ACC112 (cell line): Measurements from ENCODE around the gene TMEM237.
A peak's percentile ranks its signal among the peaks of the same experiment; 100 is the strongest.
"Not testable (repeated sequence)": the region's sequence is repeated elsewhere in the genome, so short reads cannot be mapped to it uniquely, and the experiment has no call there.

ENCODE experiments used
- H2AFZ ChIP-seq: fragments of 200-600 bp; sonication (generic); one replicate; pipeline ENCODE4 v1.6.0; 2017; ENCODE audit warnings: antibody characterized with exemption, low read length; ENCODE audit not compliant: unreplicated experiment
- H3K27ac ChIP-seq: fragments of 200-600 bp; sonication (generic); 2 replicates; pipeline ENCODE4 v1.5.1; 2014; ENCODE audit warnings: low read depth, mild to moderate bottlenecking, antibody characterized with exemption, low read length, moderate library complexity
- H3K27me3 ChIP-seq: fragments of 200-600 bp; sonication (generic); 2 replicates; pipeline ENCODE4 v1.6.1; 2014; ENCODE audit warnings: mild to moderate bottlenecking, antibody characterized with exemption, low read length, moderate library complexity, mixed read lengths; ENCODE audit not compliant: insufficient read depth
- H3K36me3 ChIP-seq: fragments of 200-600 bp; sonication (generic); 2 replicates; pipeline ENCODE4 v1.6.1; 2016; ENCODE audit warnings: mild to moderate bottlenecking, antibody characterized with exemption, low read length, moderate library complexity, mixed read lengths; ENCODE audit not compliant: insufficient read depth
- H3K4me1 ChIP-seq: fragments of 200-600 bp; sonication (generic); one replicate; pipeline ENCODE4 v1.6.1; 2016; ENCODE audit warnings: low read length, mixed read lengths; ENCODE audit not compliant: insufficient read depth, unreplicated experiment, control insufficient read depth
- H3K4me3 ChIP-seq: fragments of 200-600 bp; sonication (generic); 2 replicates; pipeline ENCODE4 v1.5.1; 2014; ENCODE audit warnings: mild to moderate bottlenecking, low read depth, low read length
- H3K79me2 ChIP-seq: fragments of 200-600 bp; sonication (generic); one replicate; pipeline ENCODE4 v1.6.0; 2016; ENCODE audit warnings: low read length; ENCODE audit not compliant: control insufficient read depth, unreplicated experiment, insufficient read depth

The TMEM237 gene, protein sequence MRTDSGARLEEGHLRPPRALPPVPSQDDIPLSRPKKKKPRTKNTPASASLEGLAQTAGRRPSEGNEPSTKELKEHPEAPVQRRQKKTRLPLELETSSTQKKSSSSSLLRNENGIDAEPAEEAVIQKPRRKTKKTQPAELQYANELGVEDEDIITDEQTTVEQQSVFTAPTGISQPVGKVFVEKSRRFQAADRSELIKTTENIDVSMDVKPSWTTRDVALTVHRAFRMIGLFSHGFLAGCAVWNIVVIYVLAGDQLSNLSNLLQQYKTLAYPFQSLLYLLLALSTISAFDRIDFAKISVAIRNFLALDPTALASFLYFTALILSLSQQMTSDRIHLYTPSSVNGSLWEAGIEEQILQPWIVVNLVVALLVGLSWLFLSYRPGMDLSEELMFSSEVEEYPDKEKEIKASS

GRCh38 chr2:201643216-201643890 is at the start of gene TMEM237:
TMEM237 (minus strand) TSS chr2:201643503; CDS start chr2:201643400, 103 bp downstream.
- H3K4me1 ChIP-seq = peaks cover 23% of the 10 kb centered on the region
- peak within 1 kb of the TSS; percentile 81 for H3K4me3 ChIP-seq
- peaks cover 18% of the 10 kb centered on the region for H3K79me2 ChIP-seq
- H3K27me3 ChIP-seq = no peaks in the 10 kb centered on the region
- peak within 1 kb of the TSS; percentile 72 for H3K27ac ChIP-seq
- H3K36me3 ChIP-seq = no peaks in the 10 kb centered on the region; the same call in 1 of the 2 replicates
- peak within 1 kb of the TSS; percentile 87 for H2AFZ ChIP-seq

GRCh38 chr2:201685156-201685555 is 41.9 kb upstream of the TMEM237 start:
- H3K36me3 ChIP-seq = 0 out of 2 replicates have a peak, but pooled peaks cover 4% of the 10 kb centered on the region
- no peak overlapping the region for H3K27ac ChIP-seq
- H3K79me2 ChIP-seq = no peaks in the 10 kb centered on the region
- no peak overlapping the region for H3K4me3 ChIP-seq
- peaks cover 6% of the 10 kb centered on the region for H3K4me1 ChIP-seq
- no peak overlapping the region for H2AFZ ChIP-seq
- H3K27me3 ChIP-seq = no peaks in the 10 kb centered on the region

- Histone ChIP-seq H3K36me3 (no peaks in the 10 kb centered on the region), H2AFZ (no peak overlapping the region), H3K79me2 (no peaks in the 10 kb centered on the region), H3K4me1 (peaks cover 6% of the 10 kb centered on the region), H3K4me3 (no peak overlapping the region), H3K27me3 (no peaks in the 10 kb centered on the region), H3K27ac (no peak overlapping the region)
Observed at GRCh38 chr2:201680743-201681142, 37.4 kb upstream of the TMEM237 start.

- Histone ChIP-seq H2AFZ (no peak overlapping the region), H3K27me3 (no peaks in the 10 kb centered on the region), H3K4me3 (no peak overlapping the region), H3K36me3 (no peaks in the 10 kb centered on the region), H3K4me1 (no peaks in the 10 kb centered on the region), H3K27ac (no peak overlapping the region), H3K79me2 (no peaks in the 10 kb centered on the region)
Observed at GRCh38 chr2:201678401-201678800, 35.1 kb upstream of the TMEM237 start.

- Histone ChIP-seq H3K36me3 (no peaks in the 10 kb centered on the region), H3K27ac (no peak overlapping the region), H3K79me2 (no peaks in the 10 kb centered on the region), H2AFZ (no peak overlapping the region), H3K4me1 (no peaks in the 10 kb centered on the region), H3K4me3 (no peak overlapping the region), H3K27me3 (no peaks in the 10 kb centered on the region)
Observed at GRCh38 chr2:201675454-201675853, 32.2 kb upstream of the TMEM237 start.

GRCh38 chr2:201674794-201675193 is 31.5 kb upstream of the TMEM237 start:
- Histone ChIP-seq H3K36me3 (no peaks in the 10 kb centered on the region), H3K4me3 (no peak overlapping the region), H3K27me3 (no peaks in the 10 kb centered on the region), H3K4me1 (no peaks in the 10 kb centered on the region), H2AFZ (no peak overlapping the region), H3K79me2 (no peaks in the 10 kb centered on the region), H3K27ac (no peak overlapping the region)

DNA sequence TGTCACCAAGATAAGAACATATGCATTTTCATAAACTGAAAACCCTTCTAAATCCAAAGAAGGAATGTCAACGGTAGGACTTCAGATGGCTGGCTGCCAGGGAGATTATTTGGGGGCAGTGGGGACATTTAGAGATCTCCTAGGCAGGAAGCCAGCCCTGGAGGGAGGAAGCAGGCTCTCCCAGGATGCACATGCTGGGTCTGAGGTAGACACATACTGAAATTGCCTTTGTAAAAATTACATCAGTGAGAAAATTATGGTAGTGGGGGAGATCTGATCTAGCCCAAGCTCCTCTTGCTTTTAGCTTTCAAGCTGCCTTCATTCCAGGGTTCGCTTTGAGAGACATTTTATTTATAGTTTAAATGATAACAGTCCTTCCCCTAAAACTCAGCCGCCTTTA is 31.0 kb upstream of the TMEM237 start:
- Histone ChIP-seq H2AFZ (no peak overlapping the region), H3K27me3 (no peaks in the 10 kb centered on the region), H3K4me3 (no peak overlapping the region), H3K79me2 (no peaks in the 10 kb centered on the region), H3K4me1 (no peaks in the 10 kb centered on the region), H3K27ac (no peak overlapping the region), H3K36me3 (no peaks in the 10 kb centered on the region)

DNA sequence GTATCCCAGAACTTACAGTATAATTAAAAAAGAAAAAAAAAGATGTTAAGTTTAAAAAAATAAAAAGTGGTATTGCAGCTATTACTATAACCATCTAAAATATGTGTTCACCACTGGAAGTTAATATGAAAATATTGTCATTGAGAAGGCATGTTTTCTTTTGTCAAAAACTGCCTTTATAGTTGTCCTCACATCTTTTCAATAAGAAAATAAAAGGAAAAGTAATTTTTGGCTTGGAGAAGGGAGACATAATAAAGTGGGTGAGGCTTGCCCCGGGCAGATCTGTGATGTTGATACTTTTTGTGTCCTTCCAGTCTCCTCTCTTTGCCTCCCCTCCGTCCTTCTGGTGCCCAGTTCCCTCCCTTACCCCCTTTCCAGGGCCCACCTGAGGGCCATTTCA is 30.2 kb upstream of the TMEM237 start:
- H2AFZ ChIP-seq = no peak overlapping the region
- H3K4me1 ChIP-seq = peaks cover 3% of the 10 kb centered on the region
- no peaks in the 10 kb centered on the region for H3K27me3 ChIP-seq
- H3K79me2 ChIP-seq = no peaks in the 10 kb centered on the region
- no peak overlapping the region for H3K4me3 ChIP-seq
- no peaks in the 10 kb centered on the region for H3K36me3 ChIP-seq
- no peak overlapping the region for H3K27ac ChIP-seq

DNA sequence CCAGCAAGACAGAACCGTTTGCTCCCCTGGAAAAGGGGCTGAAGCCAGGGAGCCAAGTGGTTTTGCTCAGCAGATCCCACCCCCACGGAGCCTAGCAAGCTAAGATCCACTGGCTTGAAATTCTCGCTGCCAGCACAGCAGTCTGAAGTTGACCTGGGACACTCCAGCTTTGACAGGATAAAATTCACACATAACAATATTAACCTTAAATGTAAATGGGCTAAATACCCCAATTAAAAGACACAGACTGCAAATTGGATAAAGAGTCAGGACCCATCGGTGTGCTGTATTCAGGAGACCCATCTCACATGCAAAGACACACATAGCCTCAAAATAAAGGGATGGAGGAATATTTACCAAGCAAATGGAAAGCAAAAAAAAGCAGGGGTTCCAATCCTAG is 27.9 kb upstream of the TMEM237 start:
- not testable (repeated sequence) for H2AFZ ChIP-seq, H3K4me3 ChIP-seq, H3K27me3 ChIP-seq, H3K36me3 ChIP-seq, H3K4me1 ChIP-seq, H3K79me2 ChIP-seq, H3K27ac ChIP-seq

GRCh38 chr2:201669865-201670264 is 26.6 kb upstream of the TMEM237 start:
- H3K79me2 ChIP-seq = no peaks in the 10 kb centered on the region
- H3K27ac ChIP-seq = no peak overlapping the region
- H3K27me3 ChIP-seq = no peaks in the 10 kb centered on the region

DNA sequence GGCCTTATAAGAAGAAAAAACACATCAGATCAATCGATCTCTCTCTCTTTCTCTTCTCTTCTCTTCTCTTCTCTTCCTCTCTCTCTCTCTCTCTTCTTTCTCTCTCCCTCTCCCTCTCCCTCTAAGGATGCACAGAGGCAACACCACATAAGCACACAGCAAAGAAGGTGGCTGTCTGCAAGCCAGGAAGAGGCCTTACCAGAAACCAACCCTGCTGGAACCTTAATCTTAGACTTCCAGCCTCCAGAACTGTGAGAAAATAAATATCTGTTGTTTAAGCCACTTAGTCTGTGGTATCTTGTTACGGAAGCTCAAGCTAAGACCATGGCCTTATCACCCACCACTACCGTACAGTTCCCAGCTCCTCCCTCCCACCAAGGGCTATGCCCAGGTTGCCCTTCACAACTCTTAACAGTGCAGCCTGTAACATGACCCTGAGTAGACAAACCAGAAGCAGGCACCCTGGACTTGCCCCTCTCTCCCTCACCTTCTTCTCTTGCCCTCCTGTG is 25.2 kb upstream of the TMEM237 start:
- Histone ChIP-seq H3K36me3 (no peaks in the 10 kb centered on the region), H3K79me2 (no peaks in the 10 kb centered on the region), H2AFZ (no peak overlapping the region), H3K27me3 (no peaks in the 10 kb centered on the region), H3K4me3 (no peak overlapping the region), H3K27ac (no peak overlapping the region), H3K4me1 (peaks cover 8% of the 10 kb centered on the region)

More at GRCh38 chr2:201669865-201670264, 26.6 kb upstream of the TMEM237 start:
- no peaks in the 10 kb centered on the region for H3K36me3 ChIP-seq
- no peak overlapping the region for H2AFZ ChIP-seq
- H3K4me3 ChIP-seq = no peak overlapping the region
- H3K4me1 ChIP-seq = peaks cover 8% of the 10 kb centered on the region
